ENCODE results near the gene DEFB132. TPM values are rescaled to one million over a fixed set of nuclear protein-coding genes. Genes with fewer than 3 reads are reported as not detected.

DEFB132 gene
- total and polyA plus RNA-seq, 2 of the 4 experiments (the other 2 are of a cell fraction) = not detected

DNA sequence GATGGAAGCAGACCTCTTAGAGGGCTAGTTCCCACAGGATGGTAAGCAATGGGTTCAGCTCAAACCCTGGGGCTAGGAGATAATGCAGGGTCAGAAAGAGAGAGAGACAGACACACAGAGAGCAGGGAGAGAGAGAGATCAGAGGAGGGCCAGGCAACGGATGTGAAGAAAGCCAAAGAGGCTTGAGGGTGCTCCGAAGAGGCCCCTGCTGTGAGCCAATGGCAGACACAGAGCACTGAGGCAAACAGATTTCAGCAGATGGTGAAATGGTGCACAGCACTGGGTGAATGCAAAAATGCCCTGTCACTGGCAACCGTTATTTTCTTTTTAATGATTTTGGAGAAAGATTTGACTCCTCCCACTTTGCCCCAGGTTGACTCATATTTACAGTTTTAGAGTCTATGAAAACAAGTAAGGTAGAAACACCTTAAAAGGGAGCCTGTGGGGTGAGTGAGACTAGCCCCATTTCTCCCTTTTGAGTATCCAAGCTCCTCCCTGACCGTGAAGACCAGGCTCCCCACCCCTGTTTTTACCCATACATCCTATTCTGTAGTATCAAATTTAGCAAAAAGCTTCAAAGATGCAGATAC is 840 bp downstream of the DEFB132 start:
- Histone ChIP-seq H3K9ac (ENCODE audit: low read depth, low read length) (no peak overlapping the region), H2AFZ (replicated peaks; ENCODE audit: low read length, poor library complexity) (no peak overlapping the region), H2BK5ac (ENCODE audit: low read depth, low read length, poor library complexity, severe bottlenecking) (no peak overlapping the region), H4K5ac (ENCODE audit: low read depth, low read length) (no peak overlapping the region), H3K27me3 (ENCODE audit: control insufficient read depth, insufficient read depth, low read length) (peaks cover 17% of the 10 kb centered on the region), H3K36me3 (ENCODE audit: control insufficient read depth, insufficient read depth, low read length) (no peaks in the 10 kb centered on the region), H2BK20ac (ENCODE audit: low read depth, low read length) (no peak overlapping the region), H4K8ac (ENCODE audit: low read depth in 2 of 2, low read length in 2 of 2) (no peak overlapping the region), H3K9me1 (ENCODE audit: insufficient read depth, low read length) (no peaks in the 10 kb centered on the region), H2AK5ac (ENCODE audit: low read depth, low read length) (no peak overlapping the region), H3K18ac (ENCODE audit: low read depth, low read length) (no peak overlapping the region), H3K4me1 (ENCODE audit: control insufficient read depth, insufficient read depth, low read length) (no peaks in the 10 kb centered on the region), H3K79me1 (ENCODE audit: low read depth in 1 of 2, low read length in 2 of 2) (no peaks in the 10 kb centered on the region), H3K4ac (ENCODE audit: low read depth, low read length) (no peak overlapping the region), H3K14ac (replicated peaks; ENCODE audit: low read depth, low read length) (no peak overlapping the region), H4K20me1 (ENCODE audit: insufficient read depth, low read length) (no peaks in the 10 kb centered on the region), H4K91ac (ENCODE audit: insufficient read depth, low read depth, low read length) (no peak overlapping the region), H3K23ac (ENCODE audit: low read depth, low read length) (no peak overlapping the region), H3K9me3 (ENCODE audit: control insufficient read depth, insufficient read depth, low read length) (no peaks in the 10 kb centered on the region), H3K4me3 (ENCODE audit: insufficient read depth, low read depth, low read length) (no peak overlapping the region), H2AK9ac (replicated peaks; ENCODE audit: low read depth, low read length, poor library complexity) (no peak overlapping the region), H3K27ac (ENCODE audit: insufficient read depth, low read length) (no peak overlapping the region), H3K4me2 (ENCODE audit: low read depth, low read length) (no peak overlapping the region), H3K56ac (ENCODE audit: extremely low read depth, insufficient read depth, low read length) (no peak overlapping the region), H2BK15ac (ENCODE audit: low read depth, low read length) (no peak overlapping the region), H2BK120ac (ENCODE audit: low read depth, low read length) (no peak overlapping the region)
- in situ Hi-C loops (cut with MboI; ENCODE audit: low sequenced_read_pairs) (no loop called here), intact Hi-C loops (cut with micrococcal nuclease) (no loop called here), dilution Hi-C loops (cut with HindIII; ENCODE audit: low sequenced_read_pairs, unreplicated experiment) (no loop called here)
- POLR2A ChIA-PET (ENCODE audit: unreplicated experiment) = interaction anchor here (0.6 kb wide), 1 partner anchor 70 kb away, joined by 12 read pairs; no protein-coding TSS in a partner anchor
- DNase-seq = no peak
- 51% methylated on average over 2 of the region's 4 CpGs; no CpG with 5 or more reads in 1 of the 2 experiments for WGBS, 2 experiments (ENCODE audit: extremely low coverage in 2 of 2, insufficient read length in 1 of 2)
- CTCF ChIA-PET = no interaction called here
- no TSS peak for BruUV-seq (replicated peaks)
- TF ChIP-seq BHLHE40 (IDR thresholded peaks at IDR 0.05; ENCODE audit: low read depth, low read length) = no peak
- no peak for TF ChIP-seq RAD21 (IDR thresholded peaks at IDR 0.05; ENCODE audit: low read length)
- TF ChIP-seq FOS (IDR thresholded peaks at IDR 0.05; ENCODE audit: low read depth, low read length) = no peak
- TF ChIP-seq MAZ (IDR thresholded peaks at IDR 0.05; ENCODE audit: borderline replicate concordance, low read depth, low read length) = no peak
- TF ChIP-seq CEBPB (IDR thresholded peaks at IDR 0.05; ENCODE audit: low read depth, low read length) = no peak
- TF ChIP-seq RCOR1 (IDR thresholded peaks at IDR 0.05; ENCODE audit: insufficient replicate concordance, low read length) = no peak
- TF ChIP-seq CHD1 (IDR thresholded peaks at IDR 0.05; ENCODE audit: low read depth, low read length) = no peak
- no peak for ATAC-seq (ENCODE audit: low read depth)
